NCI-H1436 treated with DMSO at 0.1 percent for 48 hours (cell line): ENCODE data around the gene NAALADL2.
"Not testable (repeated sequence)": the region's sequence is repeated elsewhere in the genome, so short reads cannot be mapped to it uniquely, and the experiment has no call there.

ENCODE experiments used
- DNase-seq: peaks from one replicate; lab custom pipeline; 2025; lab: John Stamatoyannopoulos, UW

NAALADL2 gene

DNA sequence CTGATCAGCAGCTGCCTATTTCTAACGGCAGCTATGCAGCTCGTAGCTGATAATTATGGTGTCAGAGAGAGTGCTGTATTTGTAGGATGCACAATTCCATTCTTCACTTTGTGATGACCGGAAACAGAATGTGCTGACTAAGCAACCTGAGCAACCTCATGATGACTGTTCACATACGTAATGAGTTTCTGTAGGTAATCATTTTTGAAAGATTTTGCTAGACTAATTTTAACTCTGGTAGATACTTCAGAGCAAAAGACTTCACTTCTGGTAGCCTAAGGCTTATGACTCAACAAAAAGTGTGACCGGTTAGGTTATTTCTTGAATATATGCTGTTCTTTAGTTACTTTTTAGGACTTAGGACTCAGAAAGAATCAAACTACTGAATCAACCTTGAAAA is 567.7 kb downstream of the NAALADL2 start:
- DNase-seq = no peak

DNA sequence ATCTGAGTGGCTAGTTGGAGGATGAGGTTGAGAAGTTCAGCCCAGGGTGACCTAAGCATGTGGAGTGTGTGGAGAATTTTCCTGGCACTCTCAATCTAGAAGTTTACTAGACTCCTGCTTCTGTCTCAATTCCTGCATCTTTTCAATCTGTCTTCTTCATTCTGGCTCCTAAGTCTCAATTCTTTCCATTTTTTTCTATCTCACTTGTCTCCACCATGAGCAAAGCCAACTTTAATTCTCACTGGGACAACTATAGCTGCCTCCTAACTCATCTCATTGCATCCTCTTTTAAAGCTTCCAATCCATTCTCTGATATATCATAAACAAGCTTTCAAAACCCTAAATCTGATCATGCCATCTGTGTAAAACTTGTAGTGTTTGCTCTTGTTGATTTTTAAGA is 569.3 kb downstream of the NAALADL2 start:
- DNase-seq = no peak

DNA sequence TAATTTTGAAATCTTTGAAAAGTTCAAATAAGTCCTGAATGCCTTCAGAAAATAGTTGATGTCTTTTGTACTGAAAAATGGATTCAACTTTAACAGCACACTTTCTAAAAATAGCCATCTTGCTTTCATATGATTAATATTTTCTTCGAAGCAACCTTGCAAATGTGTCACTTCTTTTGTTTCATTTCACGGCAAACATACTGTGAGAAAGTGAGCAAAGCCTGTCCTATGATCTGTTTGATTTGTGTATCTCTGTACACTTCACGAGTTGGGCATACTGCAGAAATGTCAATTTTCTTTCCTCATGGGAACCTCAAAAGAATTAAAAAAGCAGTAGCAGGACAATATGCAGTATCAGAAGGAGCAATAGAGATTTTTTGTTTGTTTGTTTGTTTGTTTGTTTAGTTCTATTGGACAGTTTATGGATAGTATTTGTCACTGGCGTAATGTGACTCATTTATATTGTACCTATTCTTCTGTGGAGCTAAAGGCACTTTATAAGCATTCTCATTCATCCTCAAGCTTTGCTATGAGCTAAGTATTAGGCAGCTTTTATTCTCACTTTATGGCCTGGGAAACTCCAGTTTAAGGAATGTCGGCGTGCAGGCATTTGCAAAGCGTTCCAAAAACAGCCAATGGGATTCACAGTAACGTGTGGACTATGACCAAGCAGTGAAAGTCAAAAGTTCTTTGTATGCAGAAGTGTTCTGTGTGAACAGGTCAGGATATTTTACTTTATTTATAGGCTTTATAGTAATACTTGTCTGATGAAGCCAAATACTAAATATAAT is 572.0 kb downstream of the NAALADL2 start:
- DNase-seq = no peak

DNA sequence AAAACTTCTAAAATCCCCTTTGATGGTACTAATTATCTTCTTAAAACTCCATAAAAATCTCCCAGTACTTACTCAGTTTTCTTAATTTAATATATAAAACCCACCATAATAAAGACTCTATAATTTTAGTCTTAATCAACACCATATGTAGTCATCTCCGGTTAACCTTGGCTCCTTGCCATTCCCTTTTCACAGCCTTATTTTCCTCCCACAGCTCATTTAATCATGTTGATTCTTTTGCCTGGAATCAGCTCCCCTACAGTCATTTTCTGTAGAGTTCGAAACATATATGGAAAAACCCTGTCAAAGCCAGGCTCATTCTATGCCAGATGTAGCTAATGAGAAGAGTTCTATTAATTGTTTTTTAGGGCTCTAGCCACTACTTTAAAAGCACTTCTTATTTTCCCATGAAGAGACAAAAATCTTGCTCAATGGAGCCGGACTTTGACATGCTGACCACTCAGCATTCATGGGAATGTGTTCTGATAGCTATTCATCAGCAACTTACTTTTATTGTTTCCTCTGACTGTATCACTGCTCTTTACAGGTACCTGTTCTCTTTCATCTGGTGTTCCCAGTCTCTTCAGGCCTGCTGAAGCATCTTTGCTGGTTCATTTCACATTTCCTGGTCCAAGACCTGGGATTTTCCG is 573.4 kb downstream of the NAALADL2 start:
- DNase-seq = no peak

DNA sequence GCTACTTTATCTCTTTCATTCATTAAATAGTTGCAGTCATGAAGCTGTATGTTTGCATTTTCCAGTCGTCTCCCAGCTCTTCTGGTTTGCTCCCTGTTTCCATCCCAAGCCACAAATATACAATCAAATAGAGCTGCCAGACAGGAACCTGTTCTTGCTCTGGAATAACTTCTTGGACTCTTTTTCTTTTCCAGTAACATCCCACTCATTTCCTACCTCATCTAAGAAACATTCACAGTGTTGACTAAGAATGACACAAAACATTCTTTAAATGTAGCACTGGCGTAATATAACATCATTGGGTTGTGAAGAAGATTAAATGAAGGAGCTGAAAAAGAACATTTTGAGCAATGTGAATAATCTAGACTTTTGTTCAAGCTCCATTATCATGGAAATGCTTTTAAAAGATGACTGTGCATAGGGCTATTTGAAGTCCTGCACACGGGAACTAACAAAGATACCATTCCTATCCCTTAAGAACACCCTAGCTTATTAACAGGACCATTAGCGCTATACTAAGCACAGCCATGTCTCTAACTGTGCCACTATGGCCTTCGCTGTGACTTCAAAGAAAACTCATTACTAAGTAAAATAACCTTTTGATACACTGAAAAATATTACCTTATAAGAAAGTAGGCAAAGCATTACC is 574.0 kb downstream of the NAALADL2 start:
- no peak for DNase-seq

DNA sequence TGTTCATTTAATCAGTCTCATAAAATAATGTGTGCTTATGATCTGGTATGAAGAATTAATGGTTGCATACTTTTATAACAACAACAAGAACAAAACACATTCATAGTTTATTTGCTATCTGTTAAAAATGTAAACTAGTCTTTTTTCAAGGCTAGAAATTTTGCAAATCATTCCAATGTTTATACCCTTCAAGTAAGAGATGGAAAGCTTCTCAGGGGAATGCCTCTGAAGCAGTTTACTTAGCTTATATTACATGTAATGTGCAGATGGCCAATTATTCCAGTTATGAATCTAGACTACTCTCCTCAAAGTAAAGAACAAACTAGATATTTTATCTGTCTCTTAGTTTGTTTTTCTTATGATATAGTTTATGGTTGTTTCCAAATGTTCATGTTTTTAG is 575.4 kb downstream of the NAALADL2 start:
- peak; percentile 75 for DNase-seq

DNA sequence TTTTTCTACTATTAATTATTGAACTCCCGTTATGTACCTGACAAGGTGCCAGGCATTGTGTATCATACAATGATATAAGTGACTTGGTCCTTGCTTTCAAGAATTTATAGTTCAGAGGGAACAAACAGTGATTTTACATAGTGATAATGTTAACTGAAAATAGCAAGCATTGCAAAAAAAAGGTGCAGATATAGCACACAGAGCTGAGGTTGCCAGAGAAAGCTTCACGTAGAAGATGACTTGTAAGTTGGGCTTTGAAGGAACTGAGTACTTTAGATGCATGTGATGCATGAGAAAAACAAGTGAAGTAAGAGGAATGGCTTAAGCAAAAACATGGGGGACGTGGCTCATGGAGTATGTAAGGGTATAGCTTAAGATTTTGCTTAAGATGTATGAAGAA is 584.5 kb downstream of the NAALADL2 start:
- no peak for DNase-seq

DNA sequence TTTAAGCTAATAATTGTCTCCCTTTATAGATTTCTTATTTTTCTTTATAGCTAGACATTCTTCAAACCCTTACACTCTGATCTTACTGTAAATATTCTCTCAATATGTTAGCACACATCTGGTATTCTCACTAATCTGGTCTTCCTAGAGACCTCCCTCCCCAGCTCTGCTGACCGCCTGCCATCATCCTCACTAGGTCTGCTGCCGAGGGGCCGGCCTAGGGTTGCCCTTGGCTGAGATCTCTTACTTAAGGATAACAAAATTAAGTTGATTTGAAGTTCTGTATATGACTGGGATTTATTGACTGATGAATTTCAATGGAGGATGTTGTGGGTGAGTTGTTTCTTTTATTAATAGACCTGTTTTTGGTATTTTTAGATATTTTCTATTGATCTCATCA is 586.6 kb downstream of the NAALADL2 start:
- no peak for DNase-seq

DNA sequence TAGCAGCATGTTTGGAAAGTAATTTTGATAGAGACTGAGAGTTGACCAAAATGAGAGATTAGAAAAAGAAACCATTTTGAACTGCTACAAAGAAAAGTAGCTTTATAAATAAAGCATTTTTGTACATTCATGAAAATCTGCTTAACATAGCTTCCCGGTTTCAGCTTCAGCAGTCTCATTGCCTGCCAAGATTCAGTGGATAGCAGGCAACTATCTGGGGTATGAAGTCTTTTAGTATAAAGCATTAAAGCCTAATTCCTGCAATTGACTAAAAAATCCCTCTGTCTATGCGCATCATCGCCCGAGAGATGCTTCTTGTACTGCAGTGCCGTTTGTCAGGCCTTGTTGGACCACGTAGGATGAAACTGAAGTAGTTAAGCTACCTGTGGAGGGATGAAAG is 588.4 kb downstream of the NAALADL2 start:
- no peak for DNase-seq

DNA sequence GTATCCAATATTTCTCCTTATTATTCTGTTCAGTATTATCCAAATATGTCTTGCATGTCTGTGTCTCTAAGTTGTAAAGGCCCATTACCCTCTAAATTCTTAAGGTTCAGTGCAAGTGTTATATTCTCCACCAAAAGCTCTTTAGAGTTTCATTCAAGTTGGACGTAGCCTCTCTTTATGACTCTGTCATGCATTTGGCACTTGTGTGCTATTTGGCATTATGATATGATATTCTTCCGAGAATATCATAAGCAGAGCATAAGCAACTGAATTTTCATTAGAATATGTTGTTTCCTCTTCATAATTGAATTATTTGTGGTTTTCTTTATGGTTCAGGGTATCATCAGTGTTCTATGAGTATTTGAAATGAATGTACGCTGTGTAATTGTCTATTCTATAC is 594.2 kb downstream of the NAALADL2 start:
- DNase-seq = no peak

DNA sequence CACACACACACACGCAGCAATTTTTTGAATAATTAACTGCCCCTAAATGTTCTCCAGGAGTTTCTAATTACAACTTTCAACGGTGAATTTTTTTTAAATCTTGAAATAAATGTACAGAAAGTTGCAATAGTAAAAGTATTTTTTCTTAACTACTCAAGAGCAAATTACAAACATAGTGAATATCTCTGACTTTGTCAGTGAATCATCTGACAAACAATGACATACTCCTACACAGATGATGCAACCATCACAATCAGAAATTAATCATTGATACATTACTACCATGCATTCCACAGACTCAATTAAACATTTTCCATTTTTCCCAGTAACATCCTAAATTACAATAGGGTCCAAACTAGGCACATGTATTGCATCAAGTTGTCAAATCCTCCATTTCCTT is 597.3 kb downstream of the NAALADL2 start:
- DNase-seq = no peak

DNA sequence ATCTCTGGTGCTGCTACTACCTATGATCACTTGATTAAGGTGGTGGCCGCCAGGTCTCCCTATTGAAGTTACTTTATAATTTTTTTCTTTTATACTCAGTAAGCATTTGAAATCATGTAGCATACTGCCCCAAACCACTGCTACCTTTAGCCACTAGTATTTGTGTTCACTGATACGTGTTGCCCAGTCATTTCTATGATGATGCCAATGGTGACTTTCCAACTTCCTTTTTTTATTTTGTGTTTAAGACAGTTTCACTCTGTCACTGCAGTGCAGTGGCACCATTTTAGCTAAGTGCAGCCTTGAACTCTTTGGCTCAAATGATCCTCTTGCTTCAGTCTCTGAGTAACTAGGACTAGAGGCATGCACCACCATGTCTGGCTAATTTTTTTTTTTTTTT is 598.2 kb downstream of the NAALADL2 start:
- no peak for DNase-seq

DNA sequence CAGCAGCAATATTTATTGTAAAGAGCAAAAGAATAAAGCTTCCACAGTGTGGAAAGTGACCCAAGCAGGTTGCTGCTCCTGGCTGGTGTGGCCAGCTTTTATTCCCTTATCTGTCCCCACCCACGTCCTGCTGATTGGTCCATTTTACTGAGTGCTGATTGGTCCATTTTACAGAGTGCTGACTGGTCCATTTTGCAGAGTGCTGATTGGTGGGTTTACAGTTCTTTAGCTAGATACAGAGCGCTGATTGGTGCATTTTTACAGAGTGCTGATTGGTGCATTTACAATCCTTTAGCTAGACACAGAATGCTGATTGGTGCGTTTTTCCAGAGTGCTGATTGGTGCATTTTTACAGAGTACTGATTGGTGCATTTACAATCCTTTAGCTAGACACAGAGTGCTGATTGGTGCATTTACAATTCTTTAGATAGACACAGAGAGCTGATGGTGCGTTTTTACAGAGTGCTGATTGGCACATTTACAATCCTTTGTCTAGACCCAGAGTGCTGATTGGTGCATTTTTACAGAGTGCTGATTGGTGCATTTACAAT is 601.8 kb downstream of the NAALADL2 start:
- DNase-seq = not testable (repeated sequence)

DNA sequence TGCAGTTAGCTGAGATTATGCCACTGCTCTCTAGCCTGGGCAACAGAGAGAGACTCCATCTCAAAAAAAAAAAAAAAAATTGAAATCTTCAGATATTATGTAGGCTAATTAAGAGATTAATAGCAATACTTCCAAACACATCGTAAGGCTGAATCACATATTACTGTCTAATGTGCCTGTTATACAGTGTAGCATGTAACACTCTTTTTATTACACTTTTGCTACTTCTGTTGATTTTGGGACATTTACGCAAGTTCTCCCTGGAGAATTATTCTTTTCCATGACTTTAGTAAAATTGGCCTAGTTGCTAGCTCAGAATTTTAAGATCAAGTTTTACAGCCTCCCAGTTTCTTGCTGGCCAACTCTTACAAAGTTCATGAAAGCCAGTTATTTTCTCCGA is 605.2 kb downstream of the NAALADL2 start:
- no peak for DNase-seq

DNA sequence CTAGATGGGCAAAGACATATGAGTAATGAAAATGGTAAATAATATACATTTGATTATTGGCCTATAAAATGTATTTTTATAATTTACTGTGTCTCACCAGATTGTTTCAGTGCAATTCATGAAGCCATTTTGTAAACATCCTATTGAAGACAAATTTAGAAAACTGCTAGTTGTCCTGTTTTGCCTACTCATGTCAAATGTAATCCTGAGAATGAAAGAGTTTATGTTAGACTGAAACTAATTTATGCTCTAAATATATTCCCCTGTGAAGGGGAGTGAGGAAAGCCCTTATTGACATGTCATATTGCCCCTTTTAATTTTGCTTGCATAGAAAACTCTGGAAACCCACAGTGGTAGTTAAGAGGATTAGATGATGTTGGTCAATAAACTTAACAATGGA is 610.0 kb downstream of the NAALADL2 start:
- no peak for DNase-seq

DNA sequence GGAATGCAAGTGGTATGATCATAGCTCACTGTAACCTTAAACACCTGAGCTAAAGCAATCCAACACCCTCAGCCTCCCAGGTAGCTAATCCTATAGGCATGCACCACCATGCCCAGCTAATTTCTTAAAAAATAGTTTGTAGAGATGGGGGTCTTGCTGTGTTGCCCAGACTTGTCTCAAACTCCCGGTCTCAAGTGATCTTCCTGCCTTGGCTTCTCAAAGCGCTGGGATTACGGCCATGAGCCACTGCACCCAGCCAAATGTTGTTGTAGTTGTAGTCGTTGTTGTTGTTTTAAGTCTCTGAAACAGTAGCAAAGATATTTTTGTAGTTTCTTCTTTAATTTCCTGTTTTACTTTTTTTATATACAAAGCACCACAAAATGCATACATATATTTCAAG is 616.6 kb downstream of the NAALADL2 start:
- DNase-seq = no peak

DNA sequence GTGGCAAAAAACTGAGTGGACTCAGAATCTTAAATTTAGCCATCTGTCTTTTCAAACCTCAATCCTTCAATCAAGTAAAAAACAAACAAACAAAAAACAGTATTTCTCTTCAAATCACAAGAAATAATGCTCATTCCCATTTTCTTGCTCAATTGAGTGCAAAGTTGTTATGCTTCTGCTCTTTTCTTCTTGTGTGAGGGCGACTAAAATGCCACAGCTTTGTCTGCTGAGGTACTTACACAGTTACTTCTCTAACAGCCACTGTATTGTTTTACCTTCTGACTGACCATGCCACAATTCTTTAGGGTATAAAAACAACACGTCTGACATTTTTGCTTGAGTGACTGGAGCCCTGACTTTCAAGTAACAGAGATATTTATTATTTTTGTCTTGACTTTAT is 617.4 kb downstream of the NAALADL2 start:
- no peak for DNase-seq

DNA sequence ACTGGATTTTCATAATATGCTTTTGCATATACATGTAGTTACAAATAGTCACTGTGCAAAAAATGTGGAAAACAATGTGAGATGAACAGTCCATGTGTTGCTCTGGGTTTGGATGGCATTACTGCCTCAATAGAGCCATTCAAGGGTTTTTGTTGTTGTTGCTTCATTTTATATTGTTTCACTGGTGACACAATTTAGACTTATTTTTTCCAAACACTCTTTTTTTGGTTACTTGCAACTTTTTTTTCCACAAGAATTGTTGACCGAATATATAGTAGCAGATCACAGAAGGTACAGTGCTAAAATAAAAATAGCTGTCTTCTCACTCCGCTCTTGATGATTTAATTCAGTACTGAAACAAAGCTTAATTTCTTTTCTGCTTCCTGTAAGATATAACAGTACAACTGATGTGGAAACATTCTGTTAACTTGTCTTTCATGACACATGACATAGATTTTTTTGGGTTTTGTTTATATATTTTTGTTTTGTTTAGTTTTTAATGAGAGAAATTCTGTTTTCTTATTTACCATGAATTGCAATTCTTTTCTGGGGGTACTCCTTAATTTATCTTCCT is 618.6 kb downstream of the NAALADL2 start:
- no peak for DNase-seq

DNA sequence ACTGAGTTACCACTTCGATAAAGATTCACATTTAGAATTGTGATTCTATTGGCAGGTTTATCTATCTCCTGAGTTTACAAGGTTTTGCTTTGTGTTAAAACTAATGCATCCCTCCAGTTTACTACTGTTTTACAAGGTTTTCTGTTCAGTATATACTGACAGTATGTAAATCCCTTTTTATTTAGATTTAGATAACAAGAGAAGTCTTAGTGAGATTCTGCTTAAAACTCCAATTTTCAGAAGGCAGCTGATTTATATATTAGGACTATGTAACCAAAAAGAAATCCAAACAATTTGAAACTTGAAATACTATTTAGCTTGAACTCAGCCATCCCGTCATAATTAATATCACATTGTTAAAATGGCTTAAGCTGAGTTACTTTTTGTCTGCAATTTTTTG is 619.2 kb downstream of the NAALADL2 start:
- DNase-seq = no peak

DNA sequence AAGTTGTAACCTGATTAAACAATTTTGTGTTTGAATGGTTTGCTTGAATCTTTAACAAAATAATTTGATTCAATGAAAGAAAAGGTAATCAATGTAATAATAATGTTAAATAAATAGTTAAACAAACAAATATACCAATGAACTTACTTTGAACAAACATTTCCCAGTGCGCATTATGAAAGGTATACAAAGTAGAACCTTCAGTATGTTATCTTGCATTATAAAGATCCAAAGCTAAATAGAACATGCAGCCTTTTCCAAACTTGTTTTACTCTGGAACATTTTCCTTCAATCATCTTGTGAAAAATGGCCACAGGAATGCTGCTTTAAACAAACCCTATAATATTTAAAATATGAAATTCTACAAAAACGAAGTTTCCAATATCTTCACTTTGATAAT is 620.0 kb downstream of the NAALADL2 start:
- no peak for DNase-seq

DNA sequence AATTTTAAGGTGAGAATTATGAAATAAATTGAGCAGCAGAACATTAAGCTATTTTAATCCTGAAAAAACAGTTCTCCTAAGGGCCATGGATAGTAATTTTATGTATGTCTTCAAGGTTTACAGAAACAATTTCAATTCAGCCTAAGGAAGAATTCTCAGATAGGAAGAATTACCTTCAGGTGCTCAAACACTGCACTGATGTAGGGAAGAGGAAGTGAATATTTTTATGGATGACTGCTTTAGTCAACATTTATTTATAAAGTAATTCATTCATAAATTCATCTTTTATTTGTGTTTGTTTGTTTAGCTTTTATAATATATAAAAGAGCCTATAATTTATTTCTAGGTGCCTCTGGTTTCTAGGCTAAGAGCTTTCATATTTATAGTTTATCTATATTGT is 620.7 kb downstream of the NAALADL2 start:
- DNase-seq = no peak

DNA sequence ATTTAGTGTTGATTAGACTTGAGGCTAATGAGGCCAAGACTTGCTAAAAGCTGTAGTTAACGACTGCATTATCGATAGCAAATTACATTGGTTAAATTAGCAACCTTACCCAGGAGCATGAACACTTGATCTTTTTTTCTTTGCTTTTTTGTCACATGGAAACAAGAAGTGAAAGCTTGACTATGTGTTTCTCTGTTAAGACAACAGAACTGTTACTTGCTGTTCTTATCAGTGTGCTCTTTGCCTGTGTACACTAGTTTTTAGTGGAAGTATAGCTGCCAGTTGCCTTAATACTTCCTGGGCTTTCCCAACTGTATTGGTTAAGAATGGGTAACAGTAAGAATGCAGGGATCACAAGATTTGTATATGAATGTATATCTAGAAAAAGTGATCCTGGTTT is 625.5 kb downstream of the NAALADL2 start:
- DNase-seq = no peak

DNA sequence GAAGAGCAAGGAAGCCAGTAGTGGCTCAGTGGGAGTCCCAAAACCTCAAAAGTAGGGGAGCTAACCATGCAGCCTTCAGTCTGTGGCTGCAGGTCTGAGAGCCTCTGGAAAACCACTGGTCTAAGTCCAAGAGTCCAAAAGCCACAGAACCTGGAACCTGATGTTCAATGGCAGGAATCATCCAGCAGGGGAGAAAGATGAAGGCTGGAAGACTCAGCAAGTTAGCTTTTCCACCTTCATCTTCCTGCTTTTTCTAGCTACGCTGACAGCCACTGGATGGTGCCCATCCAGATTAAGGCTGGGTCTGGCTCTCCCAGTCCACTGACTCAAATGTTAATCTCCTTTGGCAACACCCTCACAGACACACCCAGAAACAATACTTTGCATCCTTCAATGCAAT is 626.3 kb downstream of the NAALADL2 start:
- DNase-seq = no peak
